Keratinocyte (primary cell): ENCODE data around the gene MPC1.

Experiments used
- EZH2 ChIP-seq: IDR thresholded peaks from one replicate; pipeline ENCODE4 v1.6.1; 2012; ENCODE audit warnings: inconsistent platforms, mild to moderate bottlenecking, low read length, moderate library complexity
- TF ChIP-seq, protein P1 (sequence below), 3 experiments: IDR thresholded peaks in 1 of 3; conservative IDR thresholded peaks in 1 of 3; optimal IDR thresholded peaks in 1 of 3; 2 replicates in 2 of 3; 3 replicates in 1 of 3; pipeline versions ENCODE3 to v1.5.1; 2011; ENCODE audit warnings: low read length in 3 of 3, mild to moderate bottlenecking in 3 of 3, moderate library complexity in 2 of 3, control low read depth in 1 of 3, inconsistent platforms in 1 of 3; ENCODE audit not compliant: insufficient read depth in 2 of 3; ENCODE audit errors: extremely low read depth in 1 of 3

- TF ChIP-seq EZH2, result no peak
- TF ChIP-seq, protein P1, sequence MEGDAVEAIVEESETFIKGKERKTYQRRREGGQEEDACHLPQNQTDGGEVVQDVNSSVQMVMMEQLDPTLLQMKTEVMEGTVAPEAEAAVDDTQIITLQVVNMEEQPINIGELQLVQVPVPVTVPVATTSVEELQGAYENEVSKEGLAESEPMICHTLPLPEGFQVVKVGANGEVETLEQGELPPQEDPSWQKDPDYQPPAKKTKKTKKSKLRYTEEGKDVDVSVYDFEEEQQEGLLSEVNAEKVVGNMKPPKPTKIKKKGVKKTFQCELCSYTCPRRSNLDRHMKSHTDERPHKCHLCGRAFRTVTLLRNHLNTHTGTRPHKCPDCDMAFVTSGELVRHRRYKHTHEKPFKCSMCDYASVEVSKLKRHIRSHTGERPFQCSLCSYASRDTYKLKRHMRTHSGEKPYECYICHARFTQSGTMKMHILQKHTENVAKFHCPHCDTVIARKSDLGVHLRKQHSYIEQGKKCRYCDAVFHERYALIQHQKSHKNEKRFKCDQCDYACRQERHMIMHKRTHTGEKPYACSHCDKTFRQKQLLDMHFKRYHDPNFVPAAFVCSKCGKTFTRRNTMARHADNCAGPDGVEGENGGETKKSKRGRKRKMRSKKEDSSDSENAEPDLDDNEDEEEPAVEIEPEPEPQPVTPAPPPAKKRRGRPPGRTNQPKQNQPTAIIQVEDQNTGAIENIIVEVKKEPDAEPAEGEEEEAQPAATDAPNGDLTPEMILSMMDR (optimal IDR thresholded peaks at IDR 0.05 in 1 of 3, IDR thresholded peaks at IDR 0.05 in 1 of 3, conservative IDR thresholded peaks at IDR 0.05 in 1 of 3; ENCODE audit: extremely low read depth in 1 of 3, insufficient read depth in 2 of 3, low read length in 3 of 3), result no peak
Measured at GRCh38 chr6:166317261-166318212, 65.2 kb downstream of the MPC1 start.
